HAP-1 (cell line): ENCODE results near the gene FAM217A.

Experiments
- DNase-seq, 2 experiments: peaks; one replicate each; pipeline ENCODE4 v3.0.0-alpha.2; 2016 to 2020; ENCODE audit warnings: low spot score in 2 of 2
- H3K27me3 ChIP-seq: fragments of 250-450 bp; sonication (Bioruptor Pico); 2 replicates; pipeline ENCODE4 v1.5.1; 2020; ENCODE audit warnings: low read depth, mild to moderate bottlenecking, moderate library complexity
- H3K36me3 ChIP-seq: fragments of 250-450 bp; sonication (Bioruptor Pico); replicated peaks from 2 replicates; pipeline ENCODE4 v1.5.1; 2020; ENCODE audit warnings: mild to moderate bottlenecking
- H3K4me1 ChIP-seq: fragments of 250-450 bp; sonication (Bioruptor Pico); 2 replicates; pipeline ENCODE4 v1.5.1; 2020; ENCODE audit warnings: mild to moderate bottlenecking
- H3K4me3 ChIP-seq: fragments of 250-450 bp; sonication (Bioruptor Pico); 2 replicates; pipeline ENCODE4 v1.5.1; 2020; ENCODE audit warnings: mild to moderate bottlenecking, moderate library complexity
- H3K9me3 ChIP-seq: fragments of 250-450 bp; sonication (Bioruptor Pico); 2 replicates; pipeline ENCODE4 v1.5.1; 2020; ENCODE audit warnings: mild to moderate bottlenecking, moderate library complexity
- in situ Hi-C: fragments of 300-500 bp; cut with MboI; formaldehyde crosslinking; loops from 3 replicates; pipeline ENCODE4 v1.14.3; 2020; ENCODE audit warnings: low sequenced_read_pairs, inconsistent platforms, mixed read lengths

FAM217A gene

GRCh38 chr6:4023240-4023639 is 55.7 kb downstream of the FAM217A start:
- no peak for DNase-seq
- H3K4me3 ChIP-seq: peak overlapping the region; percentile 92
- in situ Hi-C loops: loop anchor here (25.0 kb wide), 1 partner anchor 1036 kb away; the partner anchor contains the start of gene NQO2

GRCh38 chr6:4021854-4022695 is 56.9 kb downstream of the FAM217A start:
- no peak for DNase-seq
- H3K36me3 ChIP-seq: peaks cover 2% of the 10 kb centered on the region; the same call in 1 of the 2 replicates
- H3K4me3 ChIP-seq: peak overlapping the region; percentile 92
- no peaks in the 10 kb centered on the region for H3K9me3 ChIP-seq
- in situ Hi-C loops: loop anchor here (25.0 kb wide), 1 partner anchor 1035 kb away; the partner anchor contains the start of gene NQO2
- no peaks in the 10 kb centered on the region for H3K27me3 ChIP-seq
- H3K4me1 ChIP-seq: peaks cover 40% of the 10 kb centered on the region

More at GRCh38 chr6:4023240-4023639, 55.7 kb downstream of the FAM217A start:
- H3K27me3 ChIP-seq: no peaks in the 10 kb centered on the region
- peaks cover 10% of the 10 kb centered on the region; the same call in 1 of the 2 replicates for H3K36me3 ChIP-seq
- H3K4me1 ChIP-seq: peaks cover 42% of the 10 kb centered on the region
- no peaks in the 10 kb centered on the region for H3K9me3 ChIP-seq

- in situ Hi-C loops: loop anchor here (25.0 kb wide), 1 partner anchor 1034 kb away; the partner anchor contains the start of gene NQO2
- peak; percentile 96 for DNase-seq
- Histone ChIP-seq H3K4me1 (peaks cover 39% of the 10 kb centered on the region), H3K4me3 (peak overlapping the region; percentile 92), H3K9me3 (no peaks in the 10 kb centered on the region), H3K36me3 (no peaks in the 10 kb centered on the region), H3K27me3 (no peaks in the 10 kb centered on the region)
These were observed 57.6 kb downstream of the FAM217A start for GRCh38 chr6:4021133-4021853.

- peaks cover 39% of the 10 kb centered on the region for H3K4me1 ChIP-seq
These were observed 58.2 kb downstream of the FAM217A start for GRCh38 chr6:4020822-4021132.

GRCh38 chr6:4018924-4019236 is 60.1 kb downstream of the FAM217A start:
- in situ Hi-C loops: loop anchor here (25.0 kb wide), 1 partner anchor 1032 kb away; the partner anchor contains the start of gene NQO2
- Histone ChIP-seq H3K9me3 (no peaks in the 10 kb centered on the region), H3K27me3 (no peaks in the 10 kb centered on the region), H3K4me1 (peaks cover 24% of the 10 kb centered on the region), H3K36me3 (no peaks in the 10 kb centered on the region), H3K4me3 (peak overlapping the region; percentile 74)
- DNase-seq: no peak

More at GRCh38 chr6:4020822-4021132, 58.2 kb downstream of the FAM217A start:
- Histone ChIP-seq H3K36me3 (no peaks in the 10 kb centered on the region), H3K9me3 (no peaks in the 10 kb centered on the region), H3K27me3 (no peaks in the 10 kb centered on the region), H3K4me3 (peak overlapping the region; percentile 92)
- in situ Hi-C loops: loop anchor here (25.0 kb wide), 1 partner anchor 1033 kb away; the partner anchor contains the start of gene NQO2
- DNase-seq: no peak
